Measurements from ENCODE around the gene TBC1D26.
"Not testable (repeated sequence)": the region's sequence is repeated elsewhere in the genome, so short reads cannot be mapped to it uniquely, and the experiment has no call there.

- not testable (repeated sequence) for TF ChIP-seq CTCF (optimal IDR thresholded peaks at IDR 0.05 in 1 of 3, IDR thresholded peaks at IDR 0.05 in 1 of 3, conservative IDR thresholded peaks at IDR 0.05 in 1 of 3; ENCODE audit: extremely low read depth in 1 of 3, insufficient read depth in 2 of 3, low read length in 3 of 3); EZH2 (IDR thresholded peaks at IDR 0.05; ENCODE audit: low read length)
Measured at GRCh38 chr17:15708879-15709278, 23.2 kb upstream of the TBC1D26 start.
